Effector memory CD8-positive, alpha-beta T cell (primary cell): Measurements from ENCODE around the gene BRK1.
"Not testable (repeated sequence)": the region's sequence is repeated elsewhere in the genome, so short reads cannot be mapped to it uniquely, and the experiment has no call there.

ENCODE experiments used
- ATAC-seq: fragments of 150-1000 bp; cut with Tn5 transposase; replicated peaks from 2 replicates; pipeline ENCODE4 v1.10.0; 2021; ENCODE audit warnings: mild to moderate bottlenecking, moderate library complexity
- DNase-seq, 3 experiments: peaks; one replicate each; pipeline ENCODE4 v3.0.0; 2021
- H3K27ac Mint-ChIP-seq, 2 donors: one replicate each; pipeline ENCODE4 v1.8.0; 2022; ENCODE audit warnings: mild to moderate bottlenecking in 2 of 2, mixed read lengths in 2 of 2, moderate library complexity in 2 of 2
- H3K27me3 Mint-ChIP-seq, 2 donors: one replicate each; pipeline ENCODE4 v1.8.0; 2022; ENCODE audit warnings: mixed read lengths in 2 of 2
- H3K36me3 Mint-ChIP-seq: one replicate; pipeline ENCODE4 v1.8.0; 2022; ENCODE audit warnings: mild to moderate bottlenecking, moderate library complexity, mixed read lengths; ENCODE audit not compliant: insufficient read depth
- H3K4me1 Mint-ChIP-seq, 2 donors: one replicate each; pipeline ENCODE4 v1.8.0; 2022; ENCODE audit warnings: low read depth in 2 of 2, mixed read lengths in 2 of 2
- H3K4me3 Mint-ChIP-seq, 2 donors: one replicate each; pipeline ENCODE4 v1.8.0; 2022; ENCODE audit warnings: mild to moderate bottlenecking in 2 of 2, mixed read lengths in 2 of 2, moderate library complexity in 2 of 2
- H3K9me3 Mint-ChIP-seq, 2 donors: one replicate each; pipeline ENCODE4 v1.8.0; 2022; ENCODE audit warnings: mixed read lengths in 2 of 2

BRK1 gene

DNA sequence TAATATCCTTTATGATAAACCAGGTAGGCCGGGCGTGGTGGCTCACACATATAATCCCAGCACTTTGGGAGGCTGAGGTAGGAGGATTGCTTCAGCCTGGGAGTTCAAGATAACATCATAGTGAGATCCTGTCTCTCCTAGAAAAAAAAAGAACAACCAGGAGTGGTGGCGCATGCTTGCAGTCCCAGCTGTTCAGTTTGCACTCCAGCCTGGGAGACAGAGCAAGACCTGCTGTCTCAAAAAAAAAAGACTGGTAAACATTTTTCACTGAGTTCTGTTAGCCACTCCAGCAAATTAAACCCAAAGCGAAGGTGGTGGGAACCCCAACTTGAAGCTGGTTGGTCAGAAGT, 39.6 kb downstream of the BRK1 start:
- H3K9me3 Mint-ChIP-seq: no peaks in the 10 kb centered on the region
- H3K27me3 Mint-ChIP-seq: no peaks in the 10 kb centered on the region
- no peak overlapping the region for H3K4me3 Mint-ChIP-seq
- H3K36me3 Mint-ChIP-seq: peaks cover 56% of the 10 kb centered on the region
- H3K4me1 Mint-ChIP-seq: peaks cover 0 to 3% of the 10 kb centered on the region in 2 donors
- DNase-seq (no peak), ATAC-seq (no peak)
- H3K27ac Mint-ChIP-seq: no peak overlapping the region

DNA sequence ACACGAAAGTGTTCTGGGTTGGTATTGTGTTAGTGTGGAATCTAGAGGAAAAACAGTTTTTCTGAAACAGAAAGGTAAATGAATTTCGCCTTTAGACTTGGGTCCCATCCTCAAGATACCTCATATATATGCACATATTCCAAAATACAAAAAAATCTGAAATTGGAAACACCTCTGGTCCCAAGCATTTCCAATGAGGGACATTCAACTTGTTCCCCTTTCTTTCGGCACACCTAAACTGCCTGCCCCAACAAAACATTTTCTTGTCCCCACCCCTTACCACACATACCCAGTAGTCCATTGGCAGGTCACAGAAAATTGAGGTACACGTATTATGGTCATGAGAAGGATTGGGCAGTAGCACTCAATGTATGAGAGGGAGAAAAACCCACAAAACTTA, 40.2 kb downstream of the BRK1 start:
- Mint-ChIP-seq H3K36me3 (peaks cover 51% of the 10 kb centered on the region), H3K9me3 (no peaks in the 10 kb centered on the region), H3K4me1 (peaks cover 0 to 3% of the 10 kb centered on the region in 2 donors), H3K27ac (peak overlapping the region in 1 of 2 donors; percentile 49), H3K27me3 (no peaks in the 10 kb centered on the region), H3K4me3 (no peak overlapping the region)
- no peak for DNase-seq
- ATAC-seq: no peak

DNA sequence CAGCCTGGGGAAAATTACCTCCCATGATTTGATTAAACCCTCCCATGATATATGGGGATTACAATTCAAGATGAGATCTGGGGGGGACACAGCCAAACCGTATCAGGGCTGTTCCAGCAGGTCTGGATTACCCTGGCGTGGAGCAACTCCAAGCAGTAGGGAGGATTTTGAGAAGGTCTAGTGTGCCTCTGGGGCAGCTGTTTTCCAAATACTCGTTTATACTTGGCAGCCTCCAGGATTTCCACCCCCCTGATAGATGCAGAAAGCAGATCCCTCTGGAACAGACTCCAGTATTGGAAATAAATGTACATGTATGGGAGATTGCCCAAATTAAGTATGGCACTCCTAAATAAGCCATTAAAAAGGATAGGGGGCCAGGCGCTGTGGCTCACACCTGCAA, 41.6 kb downstream of the BRK1 start:
- Mint-ChIP-seq H3K4me1 (peaks cover 0 to 3% of the 10 kb centered on the region in 2 donors), H3K36me3 (peaks cover 37% of the 10 kb centered on the region), H3K27ac (no peak overlapping the region), H3K9me3 (no peaks in the 10 kb centered on the region), H3K27me3 (no peaks in the 10 kb centered on the region), H3K4me3 (no peak overlapping the region)
- no peak for DNase-seq
- no peak for ATAC-seq

DNA sequence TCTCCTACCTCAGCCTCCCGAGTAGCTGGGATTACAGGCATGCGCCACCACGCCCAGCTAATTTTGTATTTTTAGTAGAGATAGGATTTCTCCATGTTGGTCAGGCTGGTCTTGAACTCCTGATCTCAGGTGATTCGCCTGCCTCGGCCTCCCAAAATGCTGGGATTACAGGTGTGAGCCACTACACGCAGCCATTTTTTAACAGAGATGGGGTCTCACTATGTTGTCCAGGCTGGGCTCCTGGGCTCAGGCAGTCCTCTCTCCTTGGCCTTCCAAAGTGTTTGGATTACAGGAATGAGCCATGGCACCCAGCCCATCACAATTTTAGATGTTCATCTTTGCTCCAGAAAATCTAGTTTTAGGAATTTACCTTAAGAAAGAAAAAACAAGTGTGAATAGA, 43.1 kb downstream of the BRK1 start:
- ATAC-seq, DNase-seq, H3K9me3 Mint-ChIP-seq, H3K27ac Mint-ChIP-seq, H3K4me3 Mint-ChIP-seq, H3K4me1 Mint-ChIP-seq, H3K27me3 Mint-ChIP-seq: not testable (repeated sequence)
- H3K36me3 Mint-ChIP-seq: peaks cover 22% of the 10 kb centered on the region

DNA sequence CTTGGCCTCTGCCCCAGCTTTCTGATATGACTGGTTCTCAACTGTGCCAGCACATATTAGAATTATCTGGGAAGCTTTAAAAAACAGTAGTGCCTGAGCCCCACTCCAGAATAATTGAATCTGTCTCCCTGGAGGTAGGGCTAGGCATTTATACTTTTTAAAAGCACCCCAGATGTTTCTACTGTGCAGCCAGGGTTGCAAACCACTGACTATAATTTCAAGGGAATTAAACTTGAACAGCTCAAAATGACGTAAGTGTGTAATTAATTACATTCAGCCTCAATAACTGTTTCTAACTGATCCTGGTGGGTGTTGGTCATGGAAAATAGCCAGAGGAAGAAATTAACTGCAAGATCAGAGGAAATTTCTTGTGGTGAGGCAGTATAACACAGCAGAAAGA, 44.9 kb downstream of the BRK1 start:
- ATAC-seq (no peak), DNase-seq (no peak)
- Mint-ChIP-seq H3K4me3 (no peak overlapping the region), H3K4me1 (peaks cover 0 to 6% of the 10 kb centered on the region in 2 donors), H3K36me3 (peaks cover 13% of the 10 kb centered on the region), H3K9me3 (no peaks in the 10 kb centered on the region), H3K27ac (no peak overlapping the region), H3K27me3 (no peaks in the 10 kb centered on the region)

DNA sequence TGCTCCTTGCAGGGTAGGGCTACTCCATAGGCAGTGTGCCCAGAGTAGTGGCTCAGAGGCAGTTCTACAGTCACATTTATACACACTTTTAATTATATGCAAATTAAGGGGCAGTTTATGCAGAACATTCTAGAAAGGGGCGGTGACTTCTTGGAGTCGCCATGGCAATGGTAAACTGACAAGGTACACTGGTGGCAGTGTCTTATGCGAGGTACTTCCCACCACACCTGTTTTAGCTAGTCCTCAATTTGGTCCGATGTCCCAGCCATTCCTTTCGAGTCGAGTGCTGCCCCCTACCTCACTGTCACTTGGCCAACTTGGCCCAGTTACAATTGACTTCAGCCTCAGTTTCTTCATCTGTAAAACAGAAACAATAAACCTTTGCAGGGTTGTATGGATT, 45.5 kb downstream of the BRK1 start:
- DNase-seq: no peak
- H3K27ac Mint-ChIP-seq: no peak overlapping the region
- no peak overlapping the region for H3K4me3 Mint-ChIP-seq
- no peak for ATAC-seq
- no peaks in the 10 kb centered on the region for H3K9me3 Mint-ChIP-seq
- no peaks in the 10 kb centered on the region for H3K27me3 Mint-ChIP-seq
- peaks cover 13% of the 10 kb centered on the region for H3K36me3 Mint-ChIP-seq
- H3K4me1 Mint-ChIP-seq: peaks cover under 1 to 9% of the 10 kb centered on the region in 2 donors

DNA sequence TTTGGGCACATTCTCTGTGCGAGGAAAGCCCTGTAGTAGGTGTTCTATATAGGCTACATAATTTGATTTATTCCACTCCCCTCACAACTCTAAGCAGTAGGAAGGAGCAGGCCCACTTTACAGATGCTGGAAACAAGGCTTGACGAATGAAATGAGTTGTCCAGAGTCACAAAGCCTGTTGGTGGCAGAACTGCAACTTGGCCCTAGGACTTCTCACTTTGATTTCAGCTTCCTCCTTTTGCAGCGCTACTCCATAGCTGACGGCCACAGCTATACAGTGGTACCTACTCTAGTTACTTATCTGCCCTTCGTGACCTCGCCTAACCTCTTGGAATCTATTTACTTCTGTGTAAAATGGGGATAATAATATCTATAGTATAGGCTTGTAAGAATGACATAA, 46.7 kb downstream of the BRK1 start:
- Mint-ChIP-seq H3K27ac (no peak overlapping the region), H3K4me1 (peaks cover 5 to 11% of the 10 kb centered on the region in 2 donors), H3K27me3 (no peaks in the 10 kb centered on the region), H3K9me3 (no peaks in the 10 kb centered on the region), H3K4me3 (no peak overlapping the region), H3K36me3 (peaks cover 13% of the 10 kb centered on the region)
- DNase-seq: no peak
- no peak for ATAC-seq

DNA sequence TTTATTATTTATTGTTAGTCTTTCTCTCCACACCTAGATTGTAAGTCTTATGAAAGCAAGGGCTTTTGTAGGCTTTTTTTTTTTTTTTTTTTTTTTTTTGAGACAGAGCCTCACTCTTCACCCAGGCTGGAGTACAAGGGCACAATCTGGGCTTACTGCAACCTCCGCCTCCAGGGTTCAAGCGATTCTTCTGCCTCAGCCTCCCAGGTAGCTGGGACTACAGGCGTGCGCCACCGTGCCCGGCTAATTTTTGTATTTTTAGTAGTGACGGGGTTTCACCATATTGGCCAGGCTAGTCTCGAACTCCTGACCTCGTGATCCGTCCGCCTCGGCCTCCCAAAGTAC, 48.7 kb downstream of the BRK1 start:
- not testable (repeated sequence) for ATAC-seq, DNase-seq, H3K27me3 Mint-ChIP-seq, H3K36me3 Mint-ChIP-seq, H3K27ac Mint-ChIP-seq, H3K9me3 Mint-ChIP-seq
- peak overlapping the region; percentile 70 to 74 for H3K4me3 Mint-ChIP-seq
- peaks cover 5 to 10% of the 10 kb centered on the region in 2 donors for H3K4me1 Mint-ChIP-seq

DNA sequence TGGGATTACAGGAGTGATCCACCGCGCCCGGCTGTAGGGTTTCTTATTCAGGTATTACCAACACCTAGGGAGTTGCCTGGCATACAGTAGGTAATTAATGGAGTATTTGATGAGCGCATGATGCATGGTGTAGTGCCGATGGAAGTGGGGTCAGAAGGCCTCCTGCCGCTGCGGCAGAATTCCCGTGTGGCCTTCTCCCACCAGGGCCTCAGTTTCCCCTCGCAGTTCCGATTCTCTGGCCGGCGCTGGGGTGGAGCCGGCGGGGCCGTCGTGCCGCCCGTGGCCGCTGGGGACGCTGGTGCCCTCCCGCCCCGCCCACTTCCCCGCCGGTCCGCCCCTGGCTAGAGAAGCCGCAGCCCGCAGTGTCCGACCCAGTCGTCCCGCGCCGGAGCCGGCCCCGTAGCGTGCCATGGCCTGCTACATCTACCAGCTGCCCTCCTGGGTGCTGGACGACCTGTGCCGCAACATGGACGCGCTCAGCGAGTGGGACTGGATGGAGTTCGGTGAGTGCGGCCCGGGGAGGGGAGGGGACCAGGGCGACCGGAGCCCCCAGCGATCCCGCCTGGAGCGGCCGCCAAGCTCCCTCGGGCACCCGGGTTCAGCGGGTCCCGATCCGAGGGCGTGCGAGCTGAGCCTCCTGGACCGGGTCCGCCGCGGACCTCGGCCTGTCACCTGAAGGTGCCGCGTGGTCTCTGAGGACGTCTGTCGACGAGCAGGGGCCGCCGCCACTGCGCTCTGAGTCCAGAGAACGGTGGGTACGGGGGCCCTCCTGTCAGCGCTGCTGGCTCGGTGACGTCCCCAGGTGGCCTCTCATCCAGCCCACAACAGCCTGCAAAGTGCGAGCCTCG, 49.3 kb downstream of the BRK1 start, which contains the start of gene IRAK2:
Gene IRAK2 (plus strand): TSS at position 374 of the 848 bp plus-strand sequence. CDS start 36 bp downstream, at position 410.
- Mint-ChIP-seq H3K9me3 (peaks cover 0 to 4% of the 10 kb centered on the region in 2 donors), H3K36me3 (peaks cover 4% of the 10 kb centered on the region), H3K27me3 (no peaks in the 10 kb centered on the region), H3K27ac (peak within 1 kb of the TSS; percentile 10 to 76), H3K4me3 (peak within 1 kb of the TSS; percentile 70 to 74), H3K4me1 (peaks cover 5 to 10% of the 10 kb centered on the region in 2 donors)
- ATAC-seq: peak; percentile 88
- peak; percentile 29 to 46 (median 35) for DNase-seq

DNA sequence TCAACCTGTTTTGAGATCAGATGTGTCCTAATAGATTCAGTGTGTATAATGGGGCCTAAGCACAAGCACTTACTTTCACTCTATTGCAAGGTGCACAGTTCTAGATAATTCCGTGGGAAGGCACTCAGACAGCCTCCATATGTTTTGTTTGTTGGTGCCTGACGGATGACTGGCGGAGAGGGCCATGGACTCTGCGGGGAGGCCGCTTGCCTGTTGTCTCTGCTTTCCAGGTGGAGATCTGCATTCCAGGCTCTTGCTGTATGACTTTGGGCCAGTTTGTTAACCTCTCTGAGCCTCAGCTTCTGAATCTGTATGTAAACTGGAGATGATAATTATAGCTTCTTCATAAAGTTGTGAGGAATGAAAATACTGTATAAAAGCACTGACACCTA, 50.7 kb downstream of the BRK1 start:
- DNase-seq (no peak), ATAC-seq (no peak)
- peaks cover 5 to 10% of the 10 kb centered on the region in 2 donors for H3K4me1 Mint-ChIP-seq
- peaks cover 0 to 4% of the 10 kb centered on the region in 2 donors for H3K9me3 Mint-ChIP-seq
- peaks cover 4% of the 10 kb centered on the region for H3K36me3 Mint-ChIP-seq
- H3K27me3 Mint-ChIP-seq: no peaks in the 10 kb centered on the region
- H3K4me3 Mint-ChIP-seq: peak overlapping the region; percentile 70 to 74
- H3K27ac Mint-ChIP-seq: peak overlapping the region in 1 of 2 donors; percentile 76

DNA sequence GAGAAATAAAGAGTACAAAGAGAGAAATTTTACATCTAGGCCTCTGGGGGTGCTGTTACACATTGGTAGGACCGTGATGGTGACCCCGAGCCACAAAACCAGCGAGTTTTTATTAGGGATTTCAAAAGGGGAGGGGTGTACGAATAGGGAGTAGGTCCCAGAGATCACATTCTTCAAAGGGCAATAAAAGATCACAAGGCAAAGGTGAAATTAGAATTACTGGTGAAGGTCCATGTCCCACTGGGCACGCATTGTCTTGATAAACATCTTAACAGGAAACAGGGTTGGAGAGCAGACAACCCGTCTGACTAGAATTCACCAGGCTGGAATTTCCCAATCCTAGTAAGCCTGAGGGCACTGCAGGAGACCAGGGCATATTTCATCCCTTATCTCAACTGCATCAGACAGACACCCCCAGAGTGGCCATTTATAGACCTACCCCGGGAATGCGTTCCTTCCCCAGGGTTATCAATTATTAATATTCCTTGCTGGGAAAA, 53.6 kb downstream of the BRK1 start:
- Mint-ChIP-seq H3K9me3 (peaks cover 0 to 4% of the 10 kb centered on the region in 2 donors), H3K27me3 (no peaks in the 10 kb centered on the region), H3K4me1 (peaks cover 8% of the 10 kb centered on the region in 2 donors), H3K4me3 (no peak overlapping the region), H3K27ac (no peak overlapping the region), H3K36me3 (peaks cover 4% of the 10 kb centered on the region)
- ATAC-seq: no peak
- no peak for DNase-seq

DNA sequence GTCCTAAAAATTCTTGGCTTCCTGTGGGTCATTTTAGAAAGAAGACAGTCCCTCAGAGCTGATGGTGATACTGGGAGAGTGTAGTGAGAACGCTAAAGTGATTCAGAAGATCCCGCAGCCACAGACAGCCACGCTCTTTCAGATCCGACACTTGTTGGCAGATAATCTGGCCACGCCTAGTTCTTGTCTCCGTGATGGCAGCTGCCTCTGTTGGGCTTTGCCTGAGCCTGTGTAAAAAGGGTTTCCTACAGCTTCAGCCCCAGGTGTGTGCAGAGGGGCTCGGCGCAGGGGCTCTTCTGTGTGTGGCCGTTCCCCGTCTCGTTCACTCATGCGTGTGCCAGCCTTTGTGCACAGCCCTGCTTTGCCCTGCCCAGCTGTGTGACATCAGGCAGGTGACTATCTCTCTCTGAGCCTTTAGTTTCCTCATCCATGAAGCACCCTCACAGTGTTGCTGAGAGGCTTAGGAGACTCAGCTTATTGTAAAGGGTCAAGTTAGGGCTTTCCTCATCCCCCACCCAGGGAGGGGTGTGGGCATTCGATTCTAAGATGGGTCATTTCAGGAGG, 55.5 kb downstream of the BRK1 start:
- no peak overlapping the region for H3K4me3 Mint-ChIP-seq
- peaks cover 0 to 4% of the 10 kb centered on the region in 2 donors for H3K9me3 Mint-ChIP-seq
- ATAC-seq (no peak), DNase-seq (no peak)
- peaks cover 7 to 9% of the 10 kb centered on the region in 2 donors for H3K4me1 Mint-ChIP-seq
- H3K27me3 Mint-ChIP-seq: no peaks in the 10 kb centered on the region
- H3K36me3 Mint-ChIP-seq: no peaks in the 10 kb centered on the region
- H3K27ac Mint-ChIP-seq: no peak overlapping the region

DNA sequence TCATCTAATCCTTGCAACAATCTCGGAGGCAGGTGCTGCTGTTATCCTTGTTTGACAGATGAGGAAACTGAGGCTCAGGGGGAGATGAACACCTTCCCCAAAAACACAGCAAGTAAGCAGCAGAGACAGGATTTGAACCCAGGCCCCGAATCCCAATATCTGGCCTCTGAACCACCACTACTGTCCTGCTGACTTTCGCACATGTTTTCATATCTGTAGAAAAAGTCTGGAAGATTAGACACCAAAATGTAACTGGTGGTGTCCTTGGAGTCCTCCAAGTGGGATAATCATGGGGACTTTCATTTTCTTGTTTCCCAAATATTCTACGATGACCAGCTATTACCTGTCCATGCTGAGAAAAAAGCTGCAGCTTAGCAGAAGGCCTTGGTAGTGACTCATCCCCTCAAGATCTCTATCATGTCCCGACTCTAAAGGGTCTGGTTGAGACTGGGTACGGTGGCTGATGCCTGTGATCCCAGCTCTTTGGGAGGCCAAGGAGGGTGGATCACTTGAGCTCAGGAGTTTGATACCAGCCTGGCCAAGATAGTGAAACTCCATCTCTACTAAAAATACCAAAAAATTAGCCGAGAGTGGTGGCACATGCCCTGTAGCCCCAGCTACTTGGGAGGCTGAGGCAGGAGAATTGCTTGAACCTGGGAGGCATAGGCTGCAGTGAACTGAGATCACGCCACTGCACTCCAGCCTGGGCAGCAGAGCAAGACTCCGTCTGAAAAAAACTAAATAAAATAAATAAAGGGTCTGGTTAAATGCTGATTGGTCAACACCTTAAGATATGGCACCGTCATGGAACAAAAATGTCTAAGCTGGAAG, 57.8 kb downstream of the BRK1 start:
- Mint-ChIP-seq H3K36me3 (peaks cover 7% of the 10 kb centered on the region), H3K4me3 (no peak overlapping the region), H3K4me1 (peaks cover 4 to 5% of the 10 kb centered on the region in 2 donors), H3K9me3 (peaks cover 0 to 4% of the 10 kb centered on the region in 2 donors), H3K27me3 (no peaks in the 10 kb centered on the region), H3K27ac (peak overlapping the region in 1 of 2 donors; percentile 78)
- ATAC-seq: no peak
- no peak for DNase-seq
